DMS 273 (cell line): ENCODE data around the gene SEMA5A.

Experiments used
- DNase-seq: peaks from one replicate; lab custom pipeline; 2025; ENCODE audit not compliant: unreplicated experiment; lab: John Stamatoyannopoulos, UW

SEMA5A gene

DNA sequence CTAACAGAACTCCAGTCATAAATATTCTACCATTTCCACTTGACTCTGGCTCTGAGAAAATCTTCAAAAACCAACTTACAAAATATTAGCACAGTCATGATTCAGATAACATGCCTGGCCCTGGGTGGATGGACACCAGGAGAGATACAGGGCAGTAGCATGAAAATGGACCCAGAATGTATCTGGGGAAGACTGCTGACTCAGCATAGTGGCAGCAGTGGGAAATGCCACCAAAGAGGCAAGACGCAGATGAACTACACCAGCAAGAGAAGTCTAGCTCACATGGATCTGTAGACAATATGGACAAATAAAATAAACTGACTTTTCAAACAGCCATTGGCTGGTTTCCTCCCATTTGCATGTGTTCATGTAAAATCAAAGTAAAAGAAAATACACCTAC is 359.8 kb downstream of the SEMA5A start:
- DNase-seq: no peak

DNA sequence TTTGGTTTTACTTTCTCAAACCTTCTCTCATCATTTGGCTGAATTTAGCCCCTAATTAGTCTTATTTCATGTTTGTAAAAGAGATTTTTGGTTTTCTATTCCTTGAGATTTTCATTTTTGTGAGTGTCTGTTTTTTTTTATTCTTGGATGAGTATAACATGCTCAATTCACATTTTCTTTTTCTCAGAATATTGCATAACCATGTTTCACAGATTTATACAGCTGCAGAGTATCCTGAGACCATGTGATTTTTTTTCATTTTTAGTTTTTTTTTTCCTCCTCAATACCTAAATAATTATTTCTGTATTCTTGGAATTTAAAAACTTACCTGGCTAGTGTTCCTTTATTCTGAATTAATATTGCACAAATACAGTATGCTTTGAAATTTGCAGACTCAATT is 361.9 kb downstream of the SEMA5A start:
- no peak for DNase-seq

DNA sequence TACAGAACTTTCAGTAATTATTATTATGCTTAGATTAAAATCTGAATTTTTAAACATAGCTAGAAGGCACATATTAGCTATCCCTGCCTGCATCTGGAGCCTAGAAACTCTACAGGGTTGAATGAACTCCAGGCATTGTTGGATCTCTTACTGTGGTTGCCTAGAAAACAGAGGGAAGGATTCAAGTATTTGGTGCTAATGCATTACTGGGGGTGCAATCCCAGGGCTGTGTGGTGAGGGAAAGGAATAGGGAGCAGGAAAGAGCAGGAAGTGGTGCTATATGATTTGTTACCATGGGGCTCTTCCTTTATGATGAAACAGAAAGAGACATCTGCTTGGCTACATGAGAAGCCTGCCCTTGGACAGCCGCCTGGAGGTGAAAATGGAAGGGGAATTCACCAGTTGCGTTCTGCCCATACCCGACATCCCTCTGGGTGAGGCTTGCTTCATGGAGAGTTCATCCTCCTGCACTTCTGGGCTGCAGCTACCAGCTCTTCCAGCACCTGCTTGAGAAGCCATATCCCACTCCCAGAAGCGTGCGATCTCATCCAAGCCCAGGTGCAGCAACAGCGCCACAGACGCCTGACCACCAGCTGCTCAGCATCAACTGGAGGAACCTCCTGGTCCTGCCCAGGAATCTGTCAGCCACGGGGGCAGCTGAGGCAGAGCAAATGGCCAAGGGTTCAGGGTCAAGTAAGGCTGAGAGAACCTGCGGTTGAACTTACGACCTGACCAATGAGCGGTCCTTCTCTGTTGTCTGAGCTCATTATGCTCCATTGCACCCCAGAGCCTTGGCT is 362.8 kb downstream of the SEMA5A start:
- DNase-seq: no peak

DNA sequence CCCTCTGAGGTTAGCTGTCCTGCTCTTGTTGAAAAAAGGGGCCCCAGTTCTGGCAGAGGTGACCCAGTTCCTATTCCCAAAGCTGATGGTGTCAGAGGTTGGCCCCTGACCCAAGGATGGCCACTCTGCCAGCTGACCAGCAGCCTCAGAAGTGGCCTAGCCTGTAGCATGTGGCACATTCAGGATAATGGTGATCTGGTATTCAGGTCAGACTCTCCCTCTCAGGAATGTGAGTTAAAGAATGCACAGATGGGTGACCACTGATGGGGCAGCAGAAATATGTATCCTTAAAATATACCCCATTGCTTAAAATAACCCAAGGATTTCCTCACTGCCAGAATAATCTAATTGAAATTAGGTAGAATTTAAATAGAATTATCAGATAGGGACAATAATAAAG is 369.2 kb downstream of the SEMA5A start:
- no peak for DNase-seq

DNA sequence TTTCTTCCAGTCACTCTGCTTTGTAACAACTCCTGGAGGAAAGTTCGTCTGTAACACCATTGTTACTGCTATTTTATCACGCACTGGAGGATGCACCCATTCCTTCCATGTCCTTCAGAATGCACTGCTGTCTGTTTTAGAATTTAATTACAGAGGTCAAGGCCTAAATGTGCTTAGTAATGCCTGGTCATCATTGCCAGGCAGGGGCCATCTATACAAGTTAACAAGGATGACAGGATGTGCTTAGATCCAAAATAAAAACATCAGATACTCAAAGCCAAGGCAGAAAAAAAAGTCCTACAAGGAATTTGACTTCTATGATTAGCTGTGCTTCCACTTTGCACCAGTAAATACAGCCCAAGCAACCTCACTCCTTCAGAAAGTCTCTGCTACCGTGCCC is 371.4 kb downstream of the SEMA5A start:
- no peak for DNase-seq

DNA sequence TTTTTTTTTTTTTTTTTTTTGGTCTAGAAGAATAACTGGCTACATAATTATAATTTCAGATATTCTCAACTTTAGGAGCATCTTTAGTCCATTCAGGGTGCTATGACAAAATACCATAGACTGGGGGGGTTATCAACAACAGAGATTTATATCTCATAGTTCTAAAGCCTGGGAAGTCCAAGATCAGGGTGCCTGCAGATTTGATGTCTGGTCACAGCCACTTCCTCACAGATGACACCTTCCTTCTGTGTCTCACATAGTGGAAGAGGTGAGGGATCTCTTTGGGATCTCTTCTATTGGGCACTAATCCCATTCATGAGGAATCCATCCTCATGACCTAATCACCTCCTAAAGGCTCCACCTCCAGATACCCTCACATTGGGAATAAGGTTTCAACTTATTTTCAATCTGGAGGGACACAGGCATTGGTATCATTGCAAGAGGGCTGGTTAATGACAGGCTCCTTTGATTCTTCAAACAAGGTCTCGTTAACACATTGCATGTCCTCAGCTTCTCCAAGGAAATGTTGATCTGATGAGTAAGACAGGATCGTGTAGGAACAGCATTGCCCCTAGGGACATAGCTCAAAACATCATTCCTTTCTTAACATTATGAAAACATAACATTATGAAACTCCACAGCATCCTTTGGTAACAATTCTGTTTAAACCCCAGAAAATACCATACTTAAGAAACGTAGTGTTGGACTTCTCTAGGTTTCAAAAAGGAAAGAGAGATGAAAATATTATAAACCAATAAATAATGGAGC is 372.4 kb downstream of the SEMA5A start:
- DNase-seq: no peak

DNA sequence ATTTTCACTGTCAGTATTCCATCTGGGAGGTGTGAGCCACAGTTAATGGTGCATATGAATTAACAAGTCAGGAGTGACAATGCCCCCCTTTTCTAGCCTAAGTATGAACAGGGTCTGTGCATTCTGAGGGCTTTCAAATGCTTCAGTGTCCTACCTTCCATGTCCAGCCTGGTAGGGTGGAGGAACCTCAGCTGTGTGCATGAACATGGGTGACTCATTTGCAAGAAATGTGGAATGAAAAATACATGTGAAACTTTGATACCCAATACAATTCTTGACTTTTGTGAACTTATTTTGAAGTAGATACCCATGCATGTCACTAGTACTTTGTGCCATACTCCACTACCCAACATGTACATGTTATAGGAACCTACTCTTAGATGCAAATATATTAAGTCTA is 375.8 kb downstream of the SEMA5A start:
- no peak for DNase-seq

DNA sequence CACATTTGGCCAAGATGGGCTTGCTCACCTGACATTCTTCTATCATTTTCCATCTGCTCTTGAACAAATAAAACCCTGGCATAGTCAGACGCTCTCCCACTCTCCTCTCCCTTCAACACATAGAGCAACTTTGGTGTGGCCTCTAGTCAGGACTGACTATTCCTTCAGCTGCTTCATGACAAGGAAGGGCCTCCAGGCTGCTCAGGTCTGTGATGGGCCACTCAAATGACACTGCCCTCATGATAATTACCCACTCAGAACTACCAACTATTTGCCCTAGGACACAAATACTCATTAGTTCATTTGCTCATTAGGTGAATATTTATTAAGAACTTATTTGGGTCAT is 376.3 kb downstream of the SEMA5A start:
- DNase-seq: no peak

DNA sequence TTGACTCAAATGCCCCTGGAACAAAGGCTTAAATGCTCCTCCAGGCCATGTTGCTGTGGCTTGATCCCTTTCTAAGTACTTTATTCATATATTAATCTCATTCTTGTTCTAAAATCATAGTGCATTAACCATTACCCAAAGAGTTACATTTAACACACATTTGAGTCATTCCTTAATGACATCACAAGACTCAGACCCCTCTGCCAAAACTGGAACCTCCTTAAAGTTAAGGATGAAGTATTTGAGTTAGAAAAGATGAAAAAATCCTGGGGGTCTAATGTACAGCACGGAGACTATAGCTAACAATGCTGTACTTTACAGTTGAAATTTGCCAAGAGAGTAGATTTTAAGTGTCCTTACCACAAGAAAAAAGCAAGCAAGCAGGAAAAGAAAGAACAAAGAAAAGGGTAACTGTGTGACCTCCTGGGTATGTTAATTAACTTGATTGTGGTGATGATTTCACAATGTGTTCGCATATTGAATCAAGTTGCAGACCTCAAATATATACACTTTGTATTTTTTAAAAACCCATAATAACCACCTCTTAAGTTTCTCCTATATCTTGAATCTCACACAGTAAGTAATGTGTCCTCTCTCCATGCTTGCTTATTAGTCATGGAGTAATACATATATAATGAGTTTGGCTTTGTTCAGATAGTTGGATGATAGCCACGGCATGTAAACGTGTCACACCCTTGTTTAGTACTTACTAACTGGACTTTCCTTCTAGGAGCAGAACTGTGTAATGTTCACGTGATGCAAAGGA is 376.9 kb downstream of the SEMA5A start:
- no peak for DNase-seq

DNA sequence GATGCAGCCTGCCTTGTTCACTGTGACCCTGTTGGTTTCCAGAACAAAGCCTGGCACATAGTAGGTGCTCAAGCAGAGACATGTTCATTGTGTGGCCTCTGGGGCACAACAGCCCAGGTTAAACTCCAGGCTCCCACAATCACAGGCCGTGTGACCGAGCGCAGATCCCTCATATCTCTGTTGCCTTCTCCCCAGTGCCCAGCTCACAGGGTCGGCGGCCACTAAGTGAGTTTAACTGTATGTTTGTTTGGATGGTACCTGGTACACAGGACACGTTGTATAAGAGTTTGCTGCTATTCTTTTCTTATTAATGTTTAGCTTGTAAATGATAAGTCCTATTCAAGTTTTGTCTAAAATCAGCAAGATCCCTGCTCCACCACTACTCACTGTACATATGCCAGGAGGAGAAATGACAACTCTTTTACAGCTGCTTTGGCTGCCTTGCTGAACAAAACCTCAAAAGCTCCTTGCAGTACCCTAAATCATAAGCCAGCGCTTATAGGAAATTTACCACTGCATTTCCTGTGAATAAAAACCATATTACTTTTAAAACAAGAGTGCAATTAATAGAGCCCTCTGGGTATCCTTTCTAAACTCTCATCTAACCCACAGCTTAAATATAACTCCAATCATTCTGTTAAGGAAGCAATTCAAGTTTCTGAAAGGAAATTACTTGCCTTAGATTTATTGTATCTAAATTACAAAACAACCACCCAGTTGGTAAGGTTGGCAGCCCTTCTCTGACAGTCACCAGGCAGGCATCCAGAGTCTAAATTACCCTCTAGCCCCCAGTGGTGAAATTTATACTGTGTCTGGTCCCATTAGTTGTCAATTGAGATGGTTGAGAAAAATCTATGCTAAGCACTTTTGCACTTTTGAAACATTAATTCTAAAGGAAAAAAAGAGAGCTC is 379.4 kb downstream of the SEMA5A start:
- DNase-seq: no peak

DNA sequence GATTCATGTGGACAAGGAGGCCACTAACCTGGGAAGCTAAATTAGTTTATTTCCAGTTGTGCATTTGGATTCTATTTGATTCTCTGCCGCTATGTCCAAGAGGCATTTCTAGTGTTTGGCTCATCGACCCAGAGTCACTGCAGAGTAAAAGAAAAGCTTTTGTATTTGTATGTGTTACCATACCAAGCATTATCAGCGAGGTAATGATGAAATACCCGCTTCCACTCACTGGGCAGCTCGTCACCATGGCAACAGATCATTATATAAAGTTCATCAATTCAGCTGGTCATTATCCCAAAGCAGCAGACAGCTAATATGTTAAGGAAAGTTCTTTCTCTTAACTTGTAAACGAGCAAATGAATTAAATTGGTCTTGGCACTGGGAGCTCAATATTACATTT is 380.3 kb downstream of the SEMA5A start:
- no peak for DNase-seq

DNA sequence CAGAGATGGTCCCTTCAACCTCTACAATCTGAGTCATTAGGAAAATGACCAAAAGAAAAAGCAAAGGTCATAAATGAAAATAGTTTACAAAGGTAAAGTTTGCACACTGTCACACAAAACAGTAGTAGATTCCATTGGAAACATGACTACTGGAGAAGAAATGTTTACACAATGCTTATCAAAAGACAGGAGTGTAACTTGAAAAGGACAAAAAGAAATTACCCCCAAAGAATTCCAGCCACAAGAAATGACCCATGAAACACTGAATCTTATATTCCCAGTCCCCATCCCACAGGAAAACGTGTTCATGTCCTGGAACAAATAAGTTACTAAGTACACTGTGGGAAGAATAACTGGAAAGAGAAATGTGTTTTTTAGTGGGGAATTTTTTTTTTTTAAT is 385.1 kb downstream of the SEMA5A start:
- no peak for DNase-seq

DNA sequence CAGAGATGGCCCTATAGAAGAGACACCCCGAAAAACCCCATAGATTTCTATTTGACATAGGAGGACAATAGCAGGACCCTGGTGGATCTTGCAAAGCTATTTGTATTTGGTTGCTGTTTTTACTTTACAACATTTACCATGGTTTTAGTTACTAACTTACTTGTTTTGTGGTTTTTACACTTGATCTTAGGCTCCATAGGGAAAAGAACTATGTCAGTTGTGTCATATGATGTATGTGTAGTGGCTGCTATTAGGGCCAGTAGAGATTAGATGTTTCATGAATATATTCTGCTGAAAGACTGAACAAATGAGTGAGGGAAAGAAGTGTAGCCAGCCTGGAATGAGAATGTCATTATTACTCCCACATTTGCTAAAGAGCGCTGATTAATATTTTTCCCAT is 388.1 kb downstream of the SEMA5A start:
- no peak for DNase-seq

DNA sequence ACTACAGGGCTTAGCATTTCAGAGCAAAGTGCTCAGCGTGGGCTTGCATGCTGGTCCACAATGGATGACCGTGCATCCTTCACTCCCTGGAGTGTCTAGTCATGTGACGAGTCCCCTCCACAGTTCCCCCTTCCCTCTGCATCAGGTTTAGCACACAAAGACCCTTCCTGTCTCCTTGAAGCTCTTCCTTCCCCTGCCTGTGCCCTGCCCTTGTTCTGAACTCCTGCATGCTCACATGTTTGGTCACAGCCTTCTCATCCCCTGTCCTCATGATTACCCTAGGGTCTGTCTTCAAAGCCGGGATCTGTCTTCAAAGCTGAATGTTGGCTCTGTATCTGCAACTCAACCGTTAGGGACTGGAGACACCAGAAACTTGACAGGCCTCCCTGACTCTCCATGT is 388.9 kb downstream of the SEMA5A start:
- no peak for DNase-seq

DNA sequence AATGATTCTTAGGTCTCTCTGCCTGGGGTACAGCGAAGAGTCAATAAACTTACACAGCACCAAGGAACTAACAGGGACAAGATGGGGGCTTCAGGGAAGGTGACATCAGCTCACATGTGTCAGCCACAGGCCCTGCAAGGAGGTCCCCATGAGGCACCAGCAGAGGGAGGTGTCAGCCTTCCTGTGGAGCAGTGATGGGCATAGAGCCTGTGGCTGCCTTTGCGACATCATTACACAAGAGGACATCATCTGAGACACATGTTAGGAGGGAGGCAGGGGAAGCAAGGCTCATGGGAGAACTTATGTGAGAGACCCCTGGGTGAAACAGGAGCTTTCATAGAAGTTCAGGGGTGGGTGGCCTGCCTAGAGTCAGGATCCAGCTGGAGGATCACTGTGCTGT is 389.6 kb downstream of the SEMA5A start:
- DNase-seq: peak; percentile 6

DNA sequence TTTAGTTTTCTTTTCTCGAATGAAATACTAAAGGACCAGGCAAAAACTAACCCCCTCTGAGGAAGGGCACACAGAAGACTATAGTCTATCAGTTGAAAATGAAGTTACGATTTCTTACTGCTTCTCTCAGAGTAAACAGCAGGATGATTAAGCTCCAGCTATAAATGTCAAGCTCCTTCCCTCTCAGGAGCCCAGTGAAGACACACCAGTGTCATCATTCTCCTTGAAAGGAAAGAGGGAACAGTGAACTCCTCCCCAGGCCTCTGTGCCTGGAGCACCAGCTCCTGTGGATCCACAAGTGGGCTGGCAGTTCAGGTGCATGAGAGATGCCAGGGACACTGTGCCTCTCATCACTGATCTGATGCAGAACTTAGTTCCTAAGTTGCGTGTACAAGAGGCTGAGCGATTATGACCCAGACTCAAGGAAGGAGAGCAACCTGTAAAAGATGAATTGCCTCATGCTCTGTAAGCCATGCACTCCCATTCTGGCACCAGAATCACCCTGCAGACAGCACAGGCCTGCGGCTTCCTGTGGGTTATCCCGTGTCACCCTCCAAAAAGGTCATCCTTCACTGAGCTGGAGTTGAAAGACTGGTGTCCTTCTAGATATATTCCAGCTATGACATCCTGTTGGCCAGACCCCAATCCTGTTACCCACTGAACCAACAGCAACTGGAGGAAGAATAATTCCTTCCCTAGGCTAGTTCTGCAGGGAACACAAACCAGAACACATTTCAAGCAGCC is 394.0 kb downstream of the SEMA5A start:
- DNase-seq: no peak

DNA sequence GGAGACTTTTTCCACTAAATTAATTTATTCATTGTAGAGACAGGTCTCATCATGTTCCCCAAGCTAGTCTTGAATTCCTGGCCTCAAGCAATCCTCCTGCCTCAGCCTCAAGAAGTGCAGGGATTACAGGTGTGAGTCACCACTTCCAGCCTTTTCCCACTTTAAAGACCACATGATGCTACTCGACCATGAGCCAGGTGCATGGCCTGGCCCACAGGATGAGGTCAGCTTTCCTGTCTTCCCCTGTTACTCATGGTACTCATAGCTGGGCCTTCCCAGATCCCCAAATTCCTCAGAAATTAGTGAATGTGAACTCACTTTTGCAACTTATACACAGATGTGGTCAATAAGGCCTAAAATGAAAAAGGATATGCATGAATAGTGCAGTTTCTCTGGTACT is 395.9 kb downstream of the SEMA5A start:
- DNase-seq: no peak

DNA sequence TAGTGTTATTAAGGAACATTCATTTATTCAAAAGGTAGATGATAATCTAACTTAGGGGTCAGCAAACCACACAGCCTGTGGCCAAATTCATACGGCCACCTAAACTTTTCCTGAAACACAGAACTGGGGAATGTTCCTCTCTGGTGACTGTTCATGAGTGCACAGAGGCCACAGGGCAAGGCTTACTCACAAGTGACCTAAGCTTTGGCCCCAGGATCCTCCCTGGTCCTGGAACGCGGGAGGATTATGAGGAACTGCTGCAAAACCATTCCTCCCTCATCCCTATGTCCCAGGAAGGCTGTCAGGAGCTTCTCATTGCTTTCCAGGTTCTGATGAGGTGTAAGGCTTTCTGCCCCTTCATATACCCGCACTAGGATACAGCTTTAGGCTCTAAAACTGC is 397.6 kb downstream of the SEMA5A start:
- no peak for DNase-seq

DNA sequence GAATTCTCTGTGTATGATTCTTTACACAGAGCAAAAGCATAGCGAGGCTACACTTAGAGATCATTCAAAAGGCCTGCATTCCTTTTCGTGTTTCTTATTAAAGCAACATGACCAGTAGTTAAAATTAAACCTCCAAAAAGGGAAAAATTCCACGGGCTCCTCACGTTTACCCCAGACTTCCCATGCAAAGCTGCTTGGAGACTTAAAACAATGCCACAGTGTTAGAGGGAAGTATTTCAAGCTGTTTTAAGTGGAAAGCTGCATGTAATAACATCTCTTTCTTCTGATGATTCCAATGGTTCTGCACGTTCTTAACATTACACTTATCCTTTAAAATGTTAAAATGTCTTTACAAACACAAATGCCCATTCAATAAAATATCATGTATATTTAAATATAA is 405.2 kb downstream of the SEMA5A start:
- DNase-seq: no peak

DNA sequence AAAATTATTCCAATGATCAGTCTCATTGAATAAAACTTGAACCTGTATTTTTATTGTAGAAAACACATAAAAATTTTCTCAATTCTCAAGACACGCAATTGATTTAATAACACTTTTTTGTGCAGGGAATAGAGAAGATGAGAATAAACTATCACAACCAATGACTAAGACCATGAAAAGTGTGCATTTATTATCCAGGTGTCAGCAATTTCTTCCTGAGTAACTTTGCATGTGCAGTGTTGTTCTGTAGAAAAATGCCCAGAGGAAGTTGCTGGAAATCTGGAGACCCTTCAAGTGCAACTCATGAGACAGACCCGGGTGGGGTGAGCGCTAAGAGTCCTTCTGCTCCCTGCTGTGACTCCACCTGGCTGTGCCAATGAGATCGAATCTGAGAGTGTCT is 405.7 kb downstream of the SEMA5A start:
- no peak for DNase-seq
